Neural cell (in vitro differentiated cells): Measurements from ENCODE around the gene NAA15.

Experiments used
- CTCF ChIP-seq: fragments of 450-650 bp; IDR thresholded peaks from 2 replicates; pipeline ENCODE4 v1.5.1; 2014; ENCODE audit warnings: antibody characterized with exemption, mild to moderate bottlenecking, moderate library complexity; ENCODE audit not compliant: poor library complexity, severe bottlenecking
- EP300 ChIP-seq: fragments of 450-650 bp; conservative IDR thresholded peaks from 2 replicates; pipeline ENCODE4 v1.6.1; 2014; ENCODE audit warnings: antibody characterized with exemption, mild to moderate bottlenecking, moderate library complexity; ENCODE audit not compliant: poor library complexity, severe bottlenecking
- MXI1 ChIP-seq: fragments of 450-650 bp; conservative IDR thresholded peaks from 2 replicates; pipeline ENCODE4 v1.6.1; 2014; ENCODE audit warnings: antibody characterized with exemption, mild to moderate bottlenecking; ENCODE audit not compliant: poor library complexity, severe bottlenecking

- TF ChIP-seq CTCF (no peak), EP300 (no peak), MXI1 (no peak)
Observed at GRCh38 chr4:139266208-139266582, 35.1 kb upstream of the NAA15 start.
